Mesothelial cell of epicardium (in vitro differentiated cells): ENCODE results near the gene ARHGEF19. TPM values are rescaled to one million over a fixed set of nuclear protein-coding genes. Genes with fewer than 3 reads are reported as not detected.

ENCODE experiments used
- DNase-seq, 2 experiments: peaks; one replicate each; pipeline ENCODE4 v3.0.0; 2021; ENCODE audit warnings: low spot score in 2 of 2; ENCODE audit not compliant: unreplicated experiment in 2 of 2
- H3K27ac Mint-ChIP-seq: 2 replicates; pipeline ENCODE4 v1.8.0; 2021; ENCODE audit warnings: mixed read lengths
- H3K27me3 Mint-ChIP-seq: 2 replicates; pipeline ENCODE4 v1.8.0; 2021; ENCODE audit warnings: low read depth, mixed read lengths
- H3K36me3 Mint-ChIP-seq: 2 replicates; pipeline ENCODE4 v1.8.0; 2021; ENCODE audit warnings: mixed read lengths
- H3K4me1 Mint-ChIP-seq: 2 replicates; pipeline ENCODE4 v1.8.0; 2021; ENCODE audit warnings: mixed read lengths
- H3K4me3 Mint-ChIP-seq: 2 replicates; pipeline ENCODE4 v1.8.0; 2021; ENCODE audit warnings: mild to moderate bottlenecking, moderate library complexity, mixed read lengths
- H3K9me3 Mint-ChIP-seq: 2 replicates; pipeline ENCODE4 v1.8.0; 2021; ENCODE audit warnings: mixed read lengths
- CTCF ChIP-seq: fragments of 200-600 bp; sonication (generic); IDR thresholded peaks from one replicate; pipeline ENCODE4 v1.5.0; 2021; ENCODE audit warnings: antibody characterized with exemption; ENCODE audit not compliant: unreplicated experiment
- total RNA-seq: library from RNA; stranded (reverse); gene quantifications from 3 replicates; pipeline ENCODE4 v1.2.1, GENCODE V29; 2021

Gene ARHGEF19
- total RNA-seq, 1 donor from 2014 or later, result 86.6 TPM

- H3K4me1 Mint-ChIP-seq, result peaks cover 43% of the 10 kb centered on the region
- no peak for DNase-seq
- H3K4me3 Mint-ChIP-seq, result peak overlapping the region; percentile 75
- no peaks in the 10 kb centered on the region for H3K9me3 Mint-ChIP-seq
- no peak overlapping the region for H3K27ac Mint-ChIP-seq
- no peaks in the 10 kb centered on the region for H3K36me3 Mint-ChIP-seq
- TF ChIP-seq CTCF, result no peak
- no peaks in the 10 kb centered on the region for H3K27me3 Mint-ChIP-seq
These were observed 2.5 kb downstream of the ARHGEF19 start for GRCh38 chr1:16209847-16210407.

- no peak for TF ChIP-seq CTCF
- peak overlapping the region; percentile 49 for H3K27ac Mint-ChIP-seq
- H3K36me3 Mint-ChIP-seq, result peaks cover 5% of the 10 kb centered on the region
- H3K4me1 Mint-ChIP-seq, result peaks cover 43% of the 10 kb centered on the region
- H3K9me3 Mint-ChIP-seq, result no peaks in the 10 kb centered on the region
- DNase-seq, result no peak
- no peaks in the 10 kb centered on the region for H3K27me3 Mint-ChIP-seq
- peak overlapping the region; percentile 60 for H3K4me3 Mint-ChIP-seq
These were observed 3.2 kb downstream of the ARHGEF19 start for GRCh38 chr1:16209132-16209846.

- H3K9me3 Mint-ChIP-seq, result no peaks in the 10 kb centered on the region
- H3K4me3 Mint-ChIP-seq, result peak overlapping the region; percentile 24
- peaks cover 43% of the 10 kb centered on the region for H3K4me1 Mint-ChIP-seq
- H3K27me3 Mint-ChIP-seq, result no peaks in the 10 kb centered on the region
- no peak for DNase-seq
- peaks cover 10% of the 10 kb centered on the region for H3K36me3 Mint-ChIP-seq
- TF ChIP-seq CTCF, result no peak
- H3K27ac Mint-ChIP-seq, result no peak overlapping the region
These were observed 4.0 kb downstream of the ARHGEF19 start for GRCh38 chr1:16208270-16208987.

- Mint-ChIP-seq H3K27me3 (no peaks in the 10 kb centered on the region), H3K4me1 (peaks cover 36% of the 10 kb centered on the region), H3K9me3 (no peaks in the 10 kb centered on the region), H3K27ac (peak overlapping the region; percentile 98), H3K36me3 (peaks cover 17% of the 10 kb centered on the region), H3K4me3 (peak overlapping the region; percentile 76)
- no peak for TF ChIP-seq CTCF
- DNase-seq, result no peak
These were observed 4.9 kb downstream of the ARHGEF19 start for GRCh38 chr1:16207318-16208269.

GRCh38 chr1:16206547-16207317, 5.7 kb downstream of the ARHGEF19 start:
- H3K36me3 Mint-ChIP-seq, result peaks cover 17% of the 10 kb centered on the region
- peak; percentile 95 to 96 for DNase-seq
- H3K27me3 Mint-ChIP-seq, result no peaks in the 10 kb centered on the region
- peak overlapping the region; percentile 98 for H3K27ac Mint-ChIP-seq
- no peaks in the 10 kb centered on the region for H3K9me3 Mint-ChIP-seq
- H3K4me1 Mint-ChIP-seq, result peaks cover 32% of the 10 kb centered on the region
- no peak for TF ChIP-seq CTCF
- peak overlapping the region; percentile 76 for H3K4me3 Mint-ChIP-seq
